ENCODE results near the gene ENPP3. TPM values are rescaled to one million over a fixed set of nuclear protein-coding genes. Genes with fewer than 3 reads are reported as not detected.

The ENPP3 gene
- total and polyA plus RNA-seq, 3 donors from 2014 or later: 1.6 to 3.3 (median 2.8) TPM

GRCh38 chr6:131791476-131791875 lies 154.4 kb downstream of the ENPP3 start:
- DNase-seq: no peak
- 43 to 57% methylated on average over 5 of the region's 5 CpGs for WGBS, 2 donors
- Histone ChIP-seq H3K4me1 (no peaks in the 10 kb centered on the region), H3K4me3 (no peak overlapping the region), H3K9me3 (no peaks in the 10 kb centered on the region), H3K36me3 (ENCODE audit: low read depth, missing control alignments) (no peaks in the 10 kb centered on the region), H3K27ac (no peak overlapping the region), H3K27me3 (no peaks in the 10 kb centered on the region)
- intact Hi-C loops (cut with DNase I; ENCODE audit: low total_unique reads): no loop called here
- TF ChIP-seq POLR2A (IDR thresholded peaks at IDR 0.05) (no peak), CTCF (IDR thresholded peaks at IDR 0.05) (no peak)

- no peaks in the 10 kb centered on the region for H3K9me3 ChIP-seq
- H3K27me3 ChIP-seq: no peaks in the 10 kb centered on the region
- H3K36me3 ChIP-seq (ENCODE audit: low read depth, missing control alignments): no peaks in the 10 kb centered on the region
- no peak overlapping the region for H3K4me3 ChIP-seq
- WGBS, 2 donors: 75 to 78% methylated on average over 6 of the region's 6 CpGs
- TF ChIP-seq CTCF (IDR thresholded peaks at IDR 0.05) (no peak), POLR2A (IDR thresholded peaks at IDR 0.05) (no peak)
- intact Hi-C loops (cut with DNase I; ENCODE audit: low total_unique reads): no loop called here
- no peaks in the 10 kb centered on the region for H3K4me1 ChIP-seq
- DNase-seq: no peak
- H3K27ac ChIP-seq: no peak overlapping the region
Measured at GRCh38 chr6:131792091-131792496, 155.0 kb downstream of the ENPP3 start.

- Histone ChIP-seq H3K9me3 (no peaks in the 10 kb centered on the region), H3K27ac (no peak overlapping the region), H3K27me3 (no peaks in the 10 kb centered on the region), H3K4me1 (no peaks in the 10 kb centered on the region), H3K36me3 (ENCODE audit: low read depth, missing control alignments) (no peaks in the 10 kb centered on the region), H3K4me3 (no peak overlapping the region)
- DNase-seq: no peak
- 85% methylated on average over 2 of the region's 2 CpGs for WGBS, 2 donors
- intact Hi-C loops (cut with DNase I; ENCODE audit: low total_unique reads): no loop called here
- TF ChIP-seq POLR2A (IDR thresholded peaks at IDR 0.05): no peak
- no peak for TF ChIP-seq CTCF (IDR thresholded peaks at IDR 0.05)
Measured at GRCh38 chr6:131795366-131795765, 158.3 kb downstream of the ENPP3 start.

Small RNAs within 50 kb of the gene (microRNA-seq; reads per million reads assigned to microRNA genes)
- gene MIR548H5 (ENCODE audit: borderline number of aligned reads in 2 of 2, borderline replicate concordance in 1 of 2): 0 to 0.69 reads per million in 2 donors

Small RNAs within 50 kb of the gene (small RNA-seq; reads per million reads assigned to genes)
- gene MIR548H5: 0 reads per million in 2 donors
- gene RNU4-18P: 0 reads per million in 2 donors

Other genes with a start within 250 kb of the ENPP3 start
- gene ARG1, start 64.1 kb upstream of the ENPP3 start, total RNA-seq: not detected
- 0.34 TPM for gene ARG1, start 64.1 kb upstream of the ENPP3 start, polyA plus RNA-seq (ENCODE audit: insufficient read depth, low read depth, low replicate concordance)
- 10 to 100 TPM; 39.8 to 42.1 TPM for gene MED23, start 9.1 kb upstream of the ENPP3 start, total RNA-seq
- gene MED23, start 9.1 kb upstream of the ENPP3 start, polyA plus RNA-seq (ENCODE audit: insufficient read depth, low read depth, low replicate concordance): 24.4 TPM
- gene OR2A4, start 64.1 kb downstream of the ENPP3 start, total RNA-seq: 1 to 10 TPM in 1 of 2 donors, not detected in 1; 1.0 TPM
- 0.36 TPM for gene OR2A4, start 64.1 kb downstream of the ENPP3 start, polyA plus RNA-seq (ENCODE audit: insufficient read depth, low read depth, low replicate concordance)
- gene CTAGE9, start 73.7 kb downstream of the ENPP3 start, total RNA-seq: 10 to 100 TPM in 1 of 2 donors, 1 to 10 TPM in 1; 3.7 to 10.3 TPM
- 6.6 TPM for gene CTAGE9, start 73.7 kb downstream of the ENPP3 start, polyA plus RNA-seq (ENCODE audit: insufficient read depth, low read depth, low replicate concordance)
- gene ENPP1, start 170.7 kb downstream of the ENPP3 start, total RNA-seq: 10 to 100 TPM; 12.0 to 16.0 TPM
- 8.3 TPM for gene ENPP1, start 170.7 kb downstream of the ENPP3 start, polyA plus RNA-seq (ENCODE audit: insufficient read depth, low read depth, low replicate concordance)

All from testis (tissue), 3 donors.